ENCODE results near the gene AGRN. TPM values are rescaled to one million over a fixed set of nuclear protein-coding genes. Genes with fewer than 3 reads are reported as not detected.

The AGRN gene
- polyA plus RNA-seq, 3 donors = 0.06 to 4.7 (median 0.43) TPM

DNA sequence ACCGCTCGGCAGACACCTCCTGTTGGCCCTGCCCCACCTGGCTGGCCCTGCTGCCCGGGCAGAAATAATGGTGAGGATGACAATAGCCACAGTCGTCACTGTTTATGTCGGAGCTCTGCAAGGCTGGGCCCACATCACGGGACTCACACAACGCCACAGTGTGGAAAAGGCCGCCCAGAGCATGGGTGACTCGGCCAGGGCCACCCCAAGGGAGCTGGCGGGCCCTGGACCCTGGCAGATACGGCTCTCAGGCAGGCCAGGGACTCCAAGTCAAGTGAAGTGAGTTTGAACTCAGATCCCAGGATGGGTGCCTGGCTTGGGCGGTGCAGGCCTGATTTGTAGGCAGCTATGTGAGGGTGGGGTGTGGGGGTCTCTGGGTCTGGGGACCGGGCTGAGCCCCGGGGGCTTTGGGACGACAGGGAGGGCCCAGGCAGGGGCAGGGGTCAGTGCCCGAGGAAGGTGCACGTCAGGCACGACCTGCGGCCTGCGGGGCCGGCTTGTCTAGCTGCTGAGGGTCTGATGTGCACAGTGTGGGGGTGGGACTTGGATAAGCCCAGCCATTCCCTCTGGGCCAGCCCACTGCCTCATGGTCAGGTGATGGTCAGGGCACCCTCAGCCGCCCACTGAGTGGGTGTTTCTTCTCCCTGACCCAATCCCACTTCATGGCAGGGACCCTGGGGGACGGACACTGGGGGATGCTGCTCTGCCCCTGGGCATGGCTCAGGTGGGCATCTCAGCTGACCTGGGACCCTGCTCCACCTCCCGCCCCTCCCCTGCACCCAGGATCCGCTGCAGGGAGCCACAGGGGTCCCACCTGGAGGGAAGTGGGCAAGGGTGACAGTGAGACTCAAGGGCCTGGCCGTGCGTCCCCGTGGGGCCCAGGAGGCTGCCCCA, 53.2 kb downstream of the AGRN start:
- no peak overlapping the region for H3K4me2 ChIP-seq (replicated peaks; ENCODE audit: extremely low read depth, low read length, poor library complexity, severe bottlenecking)
- peaks cover 0 to under 1% (median 0%) of the 10 kb centered on the region in 7 donors for H3K9me3 Mint-ChIP-seq
- no peak for DNase-seq
- H3K79me2 ChIP-seq (ENCODE audit: insufficient read depth, low read length) = no peaks in the 10 kb centered on the region
- intact Hi-C loops (cut with micrococcal nuclease) = no loop called here
- H2AFZ ChIP-seq (ENCODE audit: insufficient read depth, low read depth, low read length, poor library complexity, severe bottlenecking) = no peak overlapping the region
- no peak overlapping the region for H3K4me3 Mint-ChIP-seq
- H3K4me1 ChIP-seq (ENCODE audit: control insufficient read depth in 1 of 2, insufficient read depth in 2 of 2, low read length in 2 of 2) = peaks cover 4 to 14% of the 10 kb centered on the region in 2 donors
- no peaks in the 10 kb centered on the region for H4K20me1 ChIP-seq (ENCODE audit: insufficient read depth, low read length)
- no peaks in the 10 kb centered on the region for H3K36me3 Mint-ChIP-seq
- H3K27ac Mint-ChIP-seq = no peak overlapping the region
- H3K27me3 ChIP-seq (ENCODE audit: control insufficient read depth in 2 of 2, insufficient read depth in 2 of 2, low read length in 2 of 2) = peaks cover 0 to 14% of the 10 kb centered on the region in 2 donors
- no peaks in the 10 kb centered on the region for H3K36me3 ChIP-seq (replicated peaks in 1 of 2; ENCODE audit: control insufficient read depth in 1 of 2, insufficient read depth in 2 of 2, low read length in 2 of 2)
- H3K9me3 ChIP-seq (replicated peaks in 1 of 2; ENCODE audit: control insufficient read depth in 1 of 2, insufficient read depth in 1 of 2, low read length in 2 of 2) = no peaks in the 10 kb centered on the region
- TF ChIP-seq, protein P1, sequence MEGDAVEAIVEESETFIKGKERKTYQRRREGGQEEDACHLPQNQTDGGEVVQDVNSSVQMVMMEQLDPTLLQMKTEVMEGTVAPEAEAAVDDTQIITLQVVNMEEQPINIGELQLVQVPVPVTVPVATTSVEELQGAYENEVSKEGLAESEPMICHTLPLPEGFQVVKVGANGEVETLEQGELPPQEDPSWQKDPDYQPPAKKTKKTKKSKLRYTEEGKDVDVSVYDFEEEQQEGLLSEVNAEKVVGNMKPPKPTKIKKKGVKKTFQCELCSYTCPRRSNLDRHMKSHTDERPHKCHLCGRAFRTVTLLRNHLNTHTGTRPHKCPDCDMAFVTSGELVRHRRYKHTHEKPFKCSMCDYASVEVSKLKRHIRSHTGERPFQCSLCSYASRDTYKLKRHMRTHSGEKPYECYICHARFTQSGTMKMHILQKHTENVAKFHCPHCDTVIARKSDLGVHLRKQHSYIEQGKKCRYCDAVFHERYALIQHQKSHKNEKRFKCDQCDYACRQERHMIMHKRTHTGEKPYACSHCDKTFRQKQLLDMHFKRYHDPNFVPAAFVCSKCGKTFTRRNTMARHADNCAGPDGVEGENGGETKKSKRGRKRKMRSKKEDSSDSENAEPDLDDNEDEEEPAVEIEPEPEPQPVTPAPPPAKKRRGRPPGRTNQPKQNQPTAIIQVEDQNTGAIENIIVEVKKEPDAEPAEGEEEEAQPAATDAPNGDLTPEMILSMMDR (IDR thresholded peaks at IDR 0.05) = no peak
- H3K9ac ChIP-seq (ENCODE audit: insufficient read depth, low read length, poor library complexity, severe bottlenecking) = no peak overlapping the region
- H3K4me3 ChIP-seq (replicated peaks in 1 of 3; ENCODE audit: low read depth in 2 of 3, low read length in 3 of 3) = no peak overlapping the region
- no peak overlapping the region for H3K27ac ChIP-seq (ENCODE audit: low read depth in 1 of 2, low read length in 2 of 2)
- H3K27me3 Mint-ChIP-seq (ENCODE audit: low read depth in 3 of 3) = peaks cover 10 to 29% (median 10%) of the 10 kb centered on the region in 3 donors
- peaks cover 3% of the 10 kb centered on the region for H3K4me1 Mint-ChIP-seq
- 91% methylated on average over 20 of the region's 28 CpGs for WGBS (ENCODE audit: insufficient coverage)

GRCh38 chr1:1073743-1074587, 54.0 kb downstream of the AGRN start, which contains the start of gene RNF223:
RNF223 (minus strand) TSS chr1:1074306; CDS start chr1:1072566, 1,740 bp downstream.
- Histone ChIP-seq H3K27me3 (ENCODE audit: control insufficient read depth in 2 of 2, insufficient read depth in 2 of 2, low read length in 2 of 2) (peaks cover 0 to 10% of the 10 kb centered on the region in 2 donors), H2AFZ (ENCODE audit: insufficient read depth, low read depth, low read length, poor library complexity, severe bottlenecking) (no peak within 1 kb of the TSS), H3K4me3 (replicated peaks in 1 of 3; ENCODE audit: low read depth in 2 of 3, low read length in 3 of 3) (no peak within 1 kb of the TSS), H3K4me1 (ENCODE audit: control insufficient read depth in 1 of 2, insufficient read depth in 2 of 2, low read length in 2 of 2) (peaks cover 0 to 8% of the 10 kb centered on the region in 2 donors), H4K20me1 (ENCODE audit: insufficient read depth, low read length) (no peaks in the 10 kb centered on the region), H3K27ac (ENCODE audit: low read depth in 1 of 2, low read length in 2 of 2) (no peak within 1 kb of the TSS), H3K9me3 (replicated peaks in 1 of 2; ENCODE audit: control insufficient read depth in 1 of 2, insufficient read depth in 1 of 2, low read length in 2 of 2) (no peaks in the 10 kb centered on the region), H3K9ac (ENCODE audit: insufficient read depth, low read length, poor library complexity, severe bottlenecking) (no peak within 1 kb of the TSS), H3K79me2 (ENCODE audit: insufficient read depth, low read length) (no peaks in the 10 kb centered on the region), H3K36me3 (replicated peaks in 1 of 2; ENCODE audit: control insufficient read depth in 1 of 2, insufficient read depth in 2 of 2, low read length in 2 of 2) (no peaks in the 10 kb centered on the region), H3K4me2 (replicated peaks; ENCODE audit: extremely low read depth, low read length, poor library complexity, severe bottlenecking) (no peak within 1 kb of the TSS)
- WGBS (ENCODE audit: insufficient coverage) = 84% methylated on average over 29 of the region's 35 CpGs
- intact Hi-C loops (cut with micrococcal nuclease) = no loop called here
- Mint-ChIP-seq H3K27me3 (ENCODE audit: low read depth in 3 of 3) (peaks cover 6 to 24% (median 6%) of the 10 kb centered on the region in 3 donors), H3K9me3 (no peaks in the 10 kb centered on the region), H3K4me1 (peaks cover 2% of the 10 kb centered on the region), H3K4me3 (no peak within 1 kb of the TSS), H3K27ac (no peak within 1 kb of the TSS), H3K36me3 (no peaks in the 10 kb centered on the region)
- no peak for DNase-seq
- TF ChIP-seq, protein P1 (IDR thresholded peaks at IDR 0.05) = no peak

Measured in CD14-positive monocyte (primary cell).